Muscle layer of colon (tissue), 2 donors: ENCODE measurements around the gene CLEC10A.
"Not testable (repeated sequence)": the region's sequence is repeated elsewhere in the genome, so short reads cannot be mapped to it uniquely, and the experiment has no call there.

Source experiments
- H3K27ac ChIP-seq: one replicate; pipeline ENCODE4 v1.7.0; 2013; ENCODE audit warnings: low read depth, mild to moderate bottlenecking, low read length, moderate library complexity
- H3K27me3 ChIP-seq, 2 donors: one replicate each; pipeline ENCODE4 v1.7.0; 2013; ENCODE audit warnings: low read length in 2 of 2, mild to moderate bottlenecking in 2 of 2; ENCODE audit not compliant: insufficient read depth in 2 of 2, control insufficient read depth in 1 of 2
- H3K36me3 ChIP-seq: one replicate; pipeline ENCODE4 v1.7.0; 2013; ENCODE audit warnings: mild to moderate bottlenecking, low read length; ENCODE audit not compliant: insufficient read depth
- H3K4me1 ChIP-seq: one replicate; pipeline ENCODE4 v1.7.0; 2013; ENCODE audit warnings: mild to moderate bottlenecking, low read length; ENCODE audit not compliant: insufficient read depth
- H3K4me3 ChIP-seq, 2 donors: one replicate each; pipeline ENCODE4 v1.7.0; 2013; ENCODE audit warnings: low read length in 2 of 2, low read depth in 1 of 2, mild to moderate bottlenecking in 1 of 2, moderate library complexity in 1 of 2
- H3K9ac ChIP-seq: one replicate; pipeline ENCODE4 v1.7.0; 2013; ENCODE audit warnings: low read length
- H3K9me3 ChIP-seq: one replicate; pipeline ENCODE4 v1.7.0; 2013; ENCODE audit warnings: mild to moderate bottlenecking, low read length
- donor health status: abdominal sarcoma.
- donor health status: Adenocarcinoma of cecum.

CLEC10A gene

GRCh38 chr17:7079581-7080455, at the start of gene CLEC10A:
Gene CLEC10A (minus strand): TSS chr17:7080251. CDS start chr17:7078812, 1,439 bp downstream.
- H3K4me1 ChIP-seq = no peaks in the 10 kb centered on the region

GRCh38 chr17:7129311-7129710, 49.3 kb upstream of the CLEC10A start:
- no peaks in the 10 kb centered on the region for H3K4me1 ChIP-seq
- H3K9me3 ChIP-seq = no peaks in the 10 kb centered on the region
- H3K27me3 ChIP-seq = no peaks in the 10 kb centered on the region
- no peak overlapping the region for H3K9ac ChIP-seq
- H3K4me3 ChIP-seq = no peak overlapping the region
- H3K27ac ChIP-seq = no peak overlapping the region
- H3K36me3 ChIP-seq = no peaks in the 10 kb centered on the region

More at GRCh38 chr17:7079581-7080455, at the start of gene CLEC10A:
- no peak within 1 kb of the TSS for H3K27ac ChIP-seq
- no peaks in the 10 kb centered on the region for H3K36me3 ChIP-seq
- no peaks in the 10 kb centered on the region for H3K27me3 ChIP-seq
- H3K9ac ChIP-seq = no peak within 1 kb of the TSS
- H3K4me3 ChIP-seq = no peak within 1 kb of the TSS
- H3K9me3 ChIP-seq = no peaks in the 10 kb centered on the region

- Histone ChIP-seq H3K36me3 (no peaks in the 10 kb centered on the region), H3K9ac (no peak overlapping the region), H3K9me3 (no peaks in the 10 kb centered on the region), H3K4me1 (no peaks in the 10 kb centered on the region), H3K4me3 (no peak overlapping the region), H3K27ac (no peak overlapping the region), H3K27me3 (no peaks in the 10 kb centered on the region)
These were observed 48.1 kb upstream of the CLEC10A start for GRCh38 chr17:7128160-7128559.

GRCh38 chr17:7127501-7127900, 47.5 kb upstream of the CLEC10A start:
- not testable (repeated sequence) for H3K27me3 ChIP-seq, H3K36me3 ChIP-seq, H3K4me1 ChIP-seq, H3K9me3 ChIP-seq, H3K27ac ChIP-seq, H3K4me3 ChIP-seq, H3K9ac ChIP-seq

- H3K9me3 ChIP-seq, H3K27me3 ChIP-seq, H3K36me3 ChIP-seq, H3K4me3 ChIP-seq, H3K9ac ChIP-seq, H3K4me1 ChIP-seq, H3K27ac ChIP-seq: not testable (repeated sequence)
These were observed 46.3 kb upstream of the CLEC10A start for GRCh38 chr17:7126386-7126785.

- no peaks in the 10 kb centered on the region for H3K9me3 ChIP-seq
- H3K27ac ChIP-seq = no peak overlapping the region
- no peak overlapping the region for H3K9ac ChIP-seq
- no peak overlapping the region for H3K4me3 ChIP-seq
- H3K4me1 ChIP-seq = no peaks in the 10 kb centered on the region
- H3K27me3 ChIP-seq = no peaks in the 10 kb centered on the region
- no peaks in the 10 kb centered on the region for H3K36me3 ChIP-seq
These were observed 44.9 kb upstream of the CLEC10A start for GRCh38 chr17:7124923-7125322.

- H3K4me1 ChIP-seq = no peaks in the 10 kb centered on the region
- H3K27me3 ChIP-seq = no peaks in the 10 kb centered on the region
- H3K4me3 ChIP-seq = no peak overlapping the region
These were observed 43.8 kb upstream of the CLEC10A start for GRCh38 chr17:7123844-7124243.

GRCh38 chr17:7122381-7122780, 42.3 kb upstream of the CLEC10A start:
- no peak overlapping the region for H3K27ac ChIP-seq
- no peaks in the 10 kb centered on the region for H3K9me3 ChIP-seq
- H3K4me3 ChIP-seq = no peak overlapping the region
- H3K4me1 ChIP-seq = no peaks in the 10 kb centered on the region
- no peaks in the 10 kb centered on the region for H3K36me3 ChIP-seq
- no peak overlapping the region for H3K9ac ChIP-seq
- no peaks in the 10 kb centered on the region for H3K27me3 ChIP-seq

More at GRCh38 chr17:7123844-7124243, 43.8 kb upstream of the CLEC10A start:
- no peak overlapping the region for H3K27ac ChIP-seq
- H3K36me3 ChIP-seq = no peaks in the 10 kb centered on the region
- no peaks in the 10 kb centered on the region for H3K9me3 ChIP-seq
- no peak overlapping the region for H3K9ac ChIP-seq

- H3K4me1 ChIP-seq, H3K9ac ChIP-seq, H3K27ac ChIP-seq, H3K27me3 ChIP-seq, H3K36me3 ChIP-seq, H3K4me3 ChIP-seq, H3K9me3 ChIP-seq: not testable (repeated sequence)
These were observed 40.6 kb upstream of the CLEC10A start for GRCh38 chr17:7120635-7121034.

GRCh38 chr17:7120123-7120522, 40.1 kb upstream of the CLEC10A start:
- no peaks in the 10 kb centered on the region for H3K36me3 ChIP-seq
- no peak overlapping the region for H3K27ac ChIP-seq
- H3K27me3 ChIP-seq = no peaks in the 10 kb centered on the region
- no peak overlapping the region for H3K9ac ChIP-seq
- H3K9me3 ChIP-seq = no peaks in the 10 kb centered on the region
- H3K4me3 ChIP-seq = no peak overlapping the region
- H3K4me1 ChIP-seq = no peaks in the 10 kb centered on the region

GRCh38 chr17:7119314-7119713, 39.3 kb upstream of the CLEC10A start:
- no peaks in the 10 kb centered on the region for H3K9me3 ChIP-seq
- no peak overlapping the region for H3K27ac ChIP-seq
- H3K9ac ChIP-seq = no peak overlapping the region
- no peaks in the 10 kb centered on the region for H3K36me3 ChIP-seq
- H3K27me3 ChIP-seq = no peaks in the 10 kb centered on the region
- H3K4me3 ChIP-seq = no peak overlapping the region
- no peaks in the 10 kb centered on the region for H3K4me1 ChIP-seq
